OCI-LY3 (cell line): ENCODE data around the gene CNNM2.

Source experiments
- CTCF ChIP-seq: fragments of 200-600, 300-600 bp; sonication (generic); IDR thresholded peaks from 2 replicates; pipeline ENCODE4 v1.5.1; 2014; ENCODE audit warnings: antibody characterized with exemption, low read length, low read depth
- EZH2phosphoT487 ChIP-seq: fragments of 200-600 bp; shearing (Covaris generic); IDR thresholded peaks from 2 replicates; pipeline ENCODE4 v1.6.1; 2018; ENCODE audit warnings: antibody characterized with exemption, mixed run types, low read depth

GRCh38 chr10:103109821-103110220, 191.7 kb downstream of the CNNM2 start:
- no peak for TF ChIP-seq CTCF
- no peak for TF ChIP-seq EZH2phosphoT487
